ENCODE data around the gene H1-8.

- no peak for TF ChIP-seq CTCF (IDR thresholded peaks at IDR 0.05)
- TF ChIP-seq POLR2A (IDR thresholded peaks at IDR 0.05): no peak
- TF ChIP-seq EP300 (IDR thresholded peaks at IDR 0.05): no peak
Measured at GRCh38 chr3:129558772-129559564, 16.0 kb downstream of the H1-8 start.
